ENCODE measurements around the gene PLA1A.

- no peak for TF ChIP-seq CTCF (IDR thresholded peaks at IDR 0.05)
- peak in 1 of 2 donors; percentile 21 for TF ChIP-seq POLR2AphosphoS5 (IDR thresholded peaks at IDR 0.05; ENCODE audit: insufficient read depth in 1 of 2, low read depth in 1 of 2)
- TF ChIP-seq POLR2A (IDR thresholded peaks at IDR 0.05): no peak
These were observed 54.8 kb downstream of the PLA1A start for GRCh38 chr3:119652306-119653033.
